Muscle of arm (tissue), 12 donors: Measurements from ENCODE around the gene IRF2. TPM values are rescaled to one million over a fixed set of nuclear protein-coding genes. Genes with fewer than 3 reads are reported as not detected.
A peak's percentile ranks its signal among the peaks of the same experiment; 100 is the strongest.

Experiments
- DNase-seq: peaks from one replicate; pipeline ENCODE4 v3.0.0-alpha.2; 2013
- polyA plus RNA-seq, 12 donors: library from polyadenylated mRNA; unstranded; fragments of 120-200 nt; gene quantifications; one replicate each; pipeline ENCODE4 v1.2.1, GENCODE V29; 2013; ENCODE audit not compliant: insufficient read length in 12 of 12

Gene IRF2
- polyA plus RNA-seq, 12 donors: 10.7 to 28.8 (median 18.2) TPM; not detected in 1

GRCh38 chr4:184475498-184475897 is 1.1 kb upstream of the IRF2 start:
- DNase-seq: no peak

GRCh38 chr4:184475096-184475461 is 729 bp upstream of the IRF2 start:
- peak; percentile 63 for DNase-seq

DNA sequence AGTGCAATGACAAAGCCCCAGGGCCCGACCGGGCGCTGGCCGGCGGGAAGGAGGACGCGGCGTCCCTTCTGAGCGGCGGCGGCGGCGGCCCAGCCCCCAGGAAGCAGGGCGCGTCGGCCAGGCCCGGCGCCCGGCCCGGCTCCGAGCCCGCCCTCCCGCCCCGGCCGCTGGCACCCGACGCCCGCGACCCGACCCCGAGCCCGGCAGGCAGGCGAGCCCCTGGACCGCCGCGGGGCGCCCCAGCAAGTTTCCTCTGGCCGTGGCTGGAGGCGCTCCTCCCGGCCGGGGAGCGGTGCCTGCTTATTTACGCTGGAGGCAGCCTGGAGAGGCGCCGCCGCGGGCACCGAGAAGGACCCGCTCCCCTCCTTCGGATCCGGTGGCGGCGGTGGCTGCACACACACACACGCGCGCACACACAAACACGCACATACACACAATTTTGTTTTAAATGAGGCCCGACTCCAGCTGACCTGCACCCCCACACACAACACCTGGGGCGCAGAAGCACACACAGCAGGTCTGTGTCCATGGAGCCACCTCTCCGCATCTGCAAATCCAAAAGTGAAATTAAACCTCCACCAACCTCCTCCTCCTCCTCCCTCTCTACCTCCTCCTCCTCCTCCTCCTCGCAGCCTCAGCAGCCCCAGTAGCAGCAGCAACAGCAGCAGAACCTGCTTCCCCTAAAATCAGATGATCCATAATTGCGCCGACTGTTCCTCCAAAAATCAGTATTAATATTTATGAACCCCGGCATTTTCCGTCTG is 669 bp downstream of the IRF2 start:
- peak; percentile 50 for DNase-seq

DNA sequence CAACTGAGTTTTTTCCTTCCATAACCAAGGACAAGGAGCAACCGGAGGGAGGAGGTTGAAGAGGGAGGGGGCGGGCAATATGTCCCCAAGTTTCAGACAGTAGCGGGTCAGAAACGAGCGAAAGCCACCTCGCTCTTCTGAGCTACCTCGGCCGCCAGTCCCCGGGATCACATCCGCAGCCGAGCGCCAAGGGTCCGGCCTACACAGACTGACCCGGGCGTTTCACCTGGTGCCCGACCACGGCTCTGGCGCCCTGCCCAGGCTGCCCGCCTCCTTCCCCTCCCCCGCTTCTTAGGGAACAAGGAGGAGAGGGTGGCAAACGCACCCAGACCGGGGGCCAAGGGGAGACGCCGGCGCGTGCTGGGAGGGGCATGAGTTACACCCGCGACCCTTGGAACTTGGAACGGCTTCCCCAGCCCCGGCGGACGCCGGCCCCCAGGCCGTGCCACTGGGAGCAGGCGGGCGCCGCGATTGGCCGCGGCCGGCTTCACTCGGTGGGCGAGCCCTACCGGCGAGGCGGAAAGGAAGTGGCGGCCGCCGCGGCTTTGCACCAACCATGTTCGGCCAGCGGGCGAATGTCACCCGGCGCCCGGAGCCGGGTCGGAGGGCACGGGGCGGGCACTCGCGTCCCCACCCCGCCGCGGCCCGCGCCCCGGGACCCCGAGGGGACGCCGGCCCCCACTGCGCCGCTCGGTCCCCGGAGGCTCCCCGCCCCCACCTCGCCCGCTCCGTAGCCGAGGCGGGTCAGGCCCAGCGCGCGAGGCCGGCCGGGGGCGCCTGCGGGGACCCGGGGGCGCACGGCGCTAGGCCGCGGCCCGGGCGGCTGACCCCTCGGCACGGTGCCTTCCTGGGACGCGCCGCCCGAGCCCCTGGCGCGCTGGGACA is 1.5 kb downstream of the IRF2 start:
- DNase-seq: peak; percentile 52

- DNase-seq: no peak
These were observed 2.3 kb downstream of the IRF2 start for GRCh38 chr4:184471881-184472613.

DNA sequence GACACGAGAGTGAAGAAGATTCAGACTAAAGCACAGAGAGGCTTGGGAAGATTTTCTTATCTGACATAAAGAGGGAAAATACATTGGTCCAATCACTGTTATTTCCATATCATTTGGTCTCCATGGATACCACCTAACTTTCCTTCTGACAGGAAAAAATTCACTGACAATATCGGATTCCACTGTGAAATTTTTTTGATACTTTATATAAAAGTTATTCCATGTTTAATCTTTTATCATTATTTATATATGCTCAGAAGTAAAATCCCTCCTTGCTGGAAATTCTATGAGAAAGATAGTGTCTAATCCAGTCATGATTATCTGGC is 3.6 kb downstream of the IRF2 start:
- no peak for DNase-seq

DNA sequence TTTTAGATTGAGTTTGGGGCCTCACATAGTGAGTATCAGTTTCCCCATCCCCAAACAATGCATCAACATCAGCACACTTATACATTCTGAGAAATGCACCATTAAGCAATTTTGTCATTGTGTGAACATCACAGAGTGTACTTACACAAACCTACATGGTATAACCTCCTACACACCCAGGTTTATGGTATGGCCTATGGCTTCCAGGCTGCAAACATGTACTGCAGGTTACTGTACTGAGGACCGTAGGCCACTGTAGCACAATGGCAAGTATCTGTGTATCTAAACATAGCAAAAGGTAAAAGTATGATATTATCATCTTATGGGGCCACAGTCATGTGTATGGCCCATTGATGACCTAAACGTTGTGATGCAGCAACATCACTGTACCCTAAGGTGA is 7.7 kb downstream of the IRF2 start:
- DNase-seq: no peak

DNA sequence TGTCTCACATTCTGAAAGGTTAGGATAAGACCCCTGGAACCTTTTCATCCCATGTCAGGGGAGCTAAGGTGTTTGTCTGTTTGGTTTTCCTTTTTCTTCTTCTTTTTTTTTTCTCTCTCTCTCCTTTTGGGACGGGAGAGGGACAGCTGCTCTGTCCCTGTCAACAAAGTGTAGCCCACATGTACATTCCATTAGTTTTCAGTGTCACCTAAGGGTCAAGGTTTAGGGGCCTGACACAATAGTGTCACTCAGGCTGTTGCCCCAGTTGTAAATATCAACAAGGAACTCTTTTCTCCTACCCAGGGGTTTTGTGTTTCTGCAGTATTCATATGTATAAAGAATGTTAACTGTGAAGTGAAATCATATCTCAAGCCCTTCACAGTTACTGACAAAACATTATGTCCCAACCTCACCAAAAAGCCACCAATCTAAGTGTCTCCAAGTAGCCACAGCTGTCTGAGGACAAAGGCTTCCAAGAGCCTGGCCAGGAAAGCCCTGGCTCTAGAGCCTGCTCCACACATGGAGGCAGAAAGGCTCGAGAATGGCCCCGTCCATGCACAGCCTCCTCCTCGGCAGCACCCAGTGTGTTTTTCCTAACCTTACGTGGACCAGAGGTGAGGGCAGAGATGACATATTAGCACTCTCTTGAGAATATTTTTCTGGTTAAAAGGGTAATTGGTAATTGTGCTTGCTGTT is 9.4 kb downstream of the IRF2 start:
- no peak for DNase-seq

DNA sequence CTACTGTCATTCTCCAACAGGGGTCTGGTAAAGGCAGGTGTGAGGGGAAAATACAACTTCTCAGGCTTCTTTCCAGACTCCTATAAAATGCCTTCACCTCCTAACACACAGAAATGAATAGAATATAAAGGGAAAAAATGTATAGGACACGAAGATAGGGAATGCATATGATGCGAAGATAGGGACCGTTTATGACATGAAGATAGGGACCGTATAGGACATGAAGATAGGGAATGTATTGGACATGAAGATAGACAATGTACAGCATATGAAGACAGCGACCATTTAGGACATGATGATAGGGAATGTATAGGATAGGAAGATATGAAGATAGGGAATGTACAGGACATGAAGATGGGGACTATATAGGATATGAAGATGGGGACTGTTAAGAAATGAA is 10.5 kb downstream of the IRF2 start:
- no peak for DNase-seq

- no peak for DNase-seq
These were observed 11.2 kb downstream of the IRF2 start for GRCh38 chr4:184463158-184463557.

GRCh38 chr4:184462724-184463123 is 11.6 kb downstream of the IRF2 start:
- DNase-seq: no peak

DNA sequence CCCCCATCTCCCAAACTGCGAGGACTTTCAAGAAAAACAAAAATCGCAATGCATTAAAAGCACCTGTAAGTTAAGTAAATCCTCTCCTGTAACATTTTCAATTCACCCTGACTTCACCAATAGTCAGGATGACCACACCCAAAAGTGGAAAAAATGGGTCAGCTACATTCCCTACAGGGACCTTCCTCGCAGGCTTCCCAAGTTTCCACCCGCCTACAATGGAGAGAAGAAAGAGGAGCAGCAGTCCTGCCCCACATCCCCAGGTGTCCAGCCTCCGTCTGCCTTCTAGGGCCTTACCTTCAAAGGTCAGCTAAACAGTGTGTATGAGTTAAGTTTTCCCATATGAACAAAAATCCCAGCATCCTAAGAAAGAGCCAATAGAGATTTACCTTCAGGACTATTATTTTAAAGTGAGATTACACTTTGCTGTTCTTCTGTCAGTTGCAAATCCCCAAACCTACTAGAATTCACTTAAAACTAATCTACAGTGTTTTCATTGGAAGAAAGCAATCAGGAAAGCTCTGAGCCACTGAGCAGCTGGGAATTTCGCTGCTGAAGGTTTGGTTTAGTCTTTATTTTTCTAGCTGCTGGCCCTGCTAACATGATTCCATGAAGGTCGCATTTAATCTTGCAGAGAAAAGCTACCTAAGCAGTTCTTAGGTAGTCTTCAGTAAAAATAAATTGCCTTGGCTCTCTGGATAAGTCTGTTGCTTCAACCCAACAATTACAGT is 12.5 kb downstream of the IRF2 start:
- no peak for DNase-seq

GRCh38 chr4:184460499-184461285 is 13.7 kb downstream of the IRF2 start:
- no peak for DNase-seq

DNA sequence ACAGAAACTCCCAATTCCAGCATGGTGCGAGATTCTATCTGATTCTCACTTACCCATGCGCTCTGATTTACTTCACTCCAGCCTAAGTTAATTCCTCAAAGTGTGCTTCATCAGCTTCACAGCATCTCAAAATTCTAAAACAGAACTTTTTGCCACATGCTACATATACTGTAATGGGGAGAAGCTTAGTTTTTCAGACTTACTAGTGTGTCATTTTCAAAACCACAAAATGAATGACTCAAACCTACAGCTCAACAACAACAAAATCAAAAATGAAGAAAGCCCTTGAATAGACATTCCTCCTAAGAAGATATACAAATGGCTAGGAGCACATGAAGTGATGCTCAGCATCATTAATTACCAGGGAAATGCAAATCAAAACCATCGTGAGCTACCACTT is 14.9 kb downstream of the IRF2 start:
- no peak for DNase-seq

DNA sequence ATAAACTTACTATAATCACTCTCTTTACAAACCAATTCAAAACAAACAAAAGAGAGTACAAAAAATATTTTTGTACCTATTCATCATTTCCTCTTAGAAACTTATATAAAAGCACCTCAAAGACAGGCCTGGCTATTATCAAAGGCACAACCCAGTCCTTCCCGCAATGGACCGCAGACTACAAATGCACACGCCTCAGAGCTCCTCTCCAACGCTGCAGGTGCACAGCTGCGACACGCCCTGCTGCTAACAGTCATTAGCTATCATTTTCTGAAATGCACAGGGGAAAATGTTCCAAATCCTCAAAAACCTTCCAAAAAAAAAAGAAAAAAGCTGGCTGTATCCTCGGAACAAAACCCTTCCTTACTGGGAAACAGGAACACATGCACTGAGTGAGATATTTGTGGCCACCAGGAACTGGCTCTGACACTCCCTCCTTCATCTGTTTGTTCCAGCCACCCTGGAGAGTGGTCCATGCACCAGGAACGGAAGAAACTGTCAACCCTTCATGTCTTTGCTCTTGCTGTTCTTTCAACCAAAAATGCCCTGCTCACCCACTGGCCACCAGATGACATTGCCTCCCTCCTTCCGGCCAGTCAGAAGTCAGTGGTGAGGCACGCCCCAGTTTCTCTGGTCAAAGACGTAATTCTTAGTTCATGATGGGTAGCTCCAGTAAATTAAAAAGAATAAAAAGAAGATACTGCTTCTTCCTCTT is 16.7 kb downstream of the IRF2 start:
- DNase-seq: no peak

- DNase-seq: no peak
These were observed 18.0 kb downstream of the IRF2 start for GRCh38 chr4:184456337-184456736.

GRCh38 chr4:184455299-184455698 is 19.1 kb downstream of the IRF2 start:
- DNase-seq: no peak

GRCh38 chr4:184453365-184454160 is 20.8 kb downstream of the IRF2 start:
- peak; percentile 60 for DNase-seq

- no peak for DNase-seq
These were observed 21.6 kb downstream of the IRF2 start for GRCh38 chr4:184452740-184453139.
